SK-N-SH treated with all-trans-retinoic acid at 6 μM for 48 hours (cell line): ENCODE results near the gene GREM2.

Experiments used
- PPARA ChIP-seq: fragments of 250-450 bp; sonication (Bioruptor Pico); IDR thresholded peaks from 2 replicates; pipeline ENCODE4 v1.5.0; 2020; ENCODE audit warnings: mild to moderate bottlenecking, borderline replicate concordance
- RARB ChIP-seq: fragments of 250-450 bp; sonication (Bioruptor Pico); IDR thresholded peaks from 2 replicates; pipeline ENCODE4 v1.8.0; 2021; ENCODE audit warnings: mild to moderate bottlenecking, moderate library complexity
- TCF4 ChIP-seq: fragments of 250-450 bp; sonication (Bioruptor Pico); IDR thresholded peaks from 2 replicates; pipeline ENCODE4 v1.8.0; 2021; ENCODE audit warnings: mild to moderate bottlenecking, moderate library complexity, borderline replicate concordance
- ZFP3 ChIP-seq: fragments of 250-450 bp; sonication (Bioruptor Pico); IDR thresholded peaks from 2 replicates; pipeline ENCODE4 v1.5.0; 2020; ENCODE audit warnings: mild to moderate bottlenecking, moderate library complexity

- TF ChIP-seq TCF4 (CRISPR knock-in tag) (no peak), RARB (CRISPR knock-in tag) (no peak), PPARA (CRISPR knock-in tag) (no peak), ZFP3 (CRISPR knock-in tag) (no peak)
Measured at GRCh38 chr1:240496941-240497340, 115.0 kb downstream of the GREM2 start.
